Measurements from ENCODE around the gene CC2D1A.

The CC2D1A gene

GRCh38 chr19:13963603-13964105, 57.7 kb downstream of the CC2D1A start:
- no peak for TF ChIP-seq CTCF (IDR thresholded peaks at IDR 0.05)

GRCh38 chr19:13964776-13965175, 58.8 kb downstream of the CC2D1A start:
- no peak for TF ChIP-seq CTCF (IDR thresholded peaks at IDR 0.05)

GRCh38 chr19:13965377-13965896, 59.4 kb downstream of the CC2D1A start:
- TF ChIP-seq CTCF (IDR thresholded peaks at IDR 0.05): no peak

GRCh38 chr19:13965926-13966683, 60.1 kb downstream of the CC2D1A start:
- TF ChIP-seq CTCF (IDR thresholded peaks at IDR 0.05): no peak

GRCh38 chr19:13966684-13967128, 60.7 kb downstream of the CC2D1A start:
- no peak for TF ChIP-seq CTCF (IDR thresholded peaks at IDR 0.05)

GRCh38 chr19:13968383-13968935, 62.5 kb downstream of the CC2D1A start:
- no peak for TF ChIP-seq CTCF (IDR thresholded peaks at IDR 0.05)

GRCh38 chr19:13968999-13969398, 63.0 kb downstream of the CC2D1A start:
- no peak for TF ChIP-seq CTCF (IDR thresholded peaks at IDR 0.05)
